SK-N-SH (cell line): ENCODE measurements around the gene SAMD4B. TPM values are rescaled to one million over a fixed set of nuclear protein-coding genes. Genes with fewer than 3 reads are reported as not detected.

Source experiments
- CTCF ChIA-PET: fragments of 300-600, 350-600 bp; formaldehyde crosslinking; extraction: SDS; loops from one replicate; lab custom pipeline; 2021; lab: Yijun Ruan, JAX
- POLR2A ChIA-PET: fragments of 350-600 bp; sonication (Branson Sonifier 250); formaldehyde crosslinking; extraction: SDS; loops from one replicate; lab custom pipeline; 2020; ENCODE audit warnings: antibody characterized with exemption, inconsistent platforms; lab: Yijun Ruan, JAX
- DNase-seq: peaks from one replicate; pipeline ENCODE4 v3.0.0; 2012
- H2AFZ ChIP-seq: fragments of 200-600 bp; sonication (generic); 2 replicates; pipeline ENCODE4 v1.8.1; 2016; ENCODE audit warnings: antibody characterized with exemption, mild to moderate bottlenecking, low read depth
- H3F3A ChIP-seq: fragments of 200-600 bp; sonication (generic); replicated peaks from 2 replicates; pipeline ENCODE3; 2016; ENCODE audit warnings: antibody characterized with exemption, mild to moderate bottlenecking; ENCODE audit not compliant: insufficient read depth
- H3K27ac ChIP-seq, 2 experiments: fragments of 200-500 bp in 1 of 2; fragments of 200-600 bp in 1 of 2; sonication (Bioruptor generic) in 1 of 2; sonication (generic), shearing (Covaris generic) in 1 of 2; 2 replicates each; pipeline versions ENCODE4 v1.5.1 to v1.6.1; 2014 to 2016; ENCODE audit warnings: low read depth in 2 of 2, inconsistent platforms in 1 of 2, low read length in 1 of 2, mild to moderate bottlenecking in 1 of 2, mixed read lengths in 1 of 2
- H3K27me3 ChIP-seq: fragments of 200-600 bp; sonication (generic), shearing (Covaris generic); 2 replicates; pipeline ENCODE4 v1.6.1; 2016; ENCODE audit warnings: mixed run types; ENCODE audit not compliant: insufficient read depth
- H3K36me3 ChIP-seq, 2 experiments: fragments of 200-500 bp in 1 of 2; fragments of 200-600 bp in 1 of 2; sonication (Bioruptor generic) in 1 of 2; sonication (generic) in 1 of 2; replicated peaks in 1 of 2; 2 replicates each; pipeline versions ENCODE3 to v1.5.1; 2014 to 2016; ENCODE audit warnings: low read length in 1 of 2, mild to moderate bottlenecking in 1 of 2; ENCODE audit not compliant: insufficient read depth in 2 of 2, control insufficient read depth in 1 of 2
- H3K4me1 ChIP-seq, 2 experiments: fragments of 200-500 bp in 1 of 2; fragments of 200-600 bp in 1 of 2; sonication (Bioruptor generic) in 1 of 2; sonication (generic), shearing (Covaris generic) in 1 of 2; 2 replicates each; pipeline versions ENCODE4 v1.5.1 to v1.6.1; 2014 to 2016; ENCODE audit warnings: low read depth in 1 of 2, low read length in 1 of 2, mixed run types in 1 of 2; ENCODE audit not compliant: insufficient read depth in 2 of 2, control insufficient read depth in 1 of 2
- H3K4me2 ChIP-seq: fragments of 200-600 bp; sonication (generic), shearing (Covaris generic); 2 replicates; pipeline ENCODE4 v1.6.1; 2017; ENCODE audit warnings: mixed run types
- H3K4me3 ChIP-seq, 2 experiments: fragments of 200-500 bp in 1 of 2; fragments of 200-600 bp in 1 of 2; sonication (Bioruptor generic) in 1 of 2; sonication (generic), shearing (Covaris generic) in 1 of 2; 2 replicates each; pipeline versions ENCODE4 v1.5.1 to v1.8.1; 2014 to 2016; ENCODE audit warnings: low read depth in 2 of 2, inconsistent platforms in 1 of 2, low read length in 1 of 2, mild to moderate bottlenecking in 1 of 2, mixed read lengths in 1 of 2, moderate library complexity in 1 of 2
- H3K79me2 ChIP-seq: fragments of 200-600 bp; sonication (generic); 2 replicates; pipeline ENCODE4 v1.8.1; 2017; ENCODE audit warnings: mild to moderate bottlenecking; ENCODE audit not compliant: insufficient read depth
- H3K9ac ChIP-seq: fragments of 200-600 bp; sonication (generic); 2 replicates; pipeline ENCODE4 v1.6.1; 2017; ENCODE audit warnings: mixed run types
- H3K9me2 ChIP-seq: fragments of 200-600 bp; sonication (generic); 2 replicates; pipeline ENCODE4 v1.6.1; 2017; ENCODE audit warnings: mixed run types
- H3K9me3 ChIP-seq: fragments of 200-600 bp; sonication (generic); 2 replicates; pipeline ENCODE4 v1.6.1; 2017; ENCODE audit warnings: mixed run types, mild to moderate bottlenecking, moderate library complexity
- H4K20me1 ChIP-seq: fragments of 200-600 bp; sonication (generic); 2 replicates; pipeline ENCODE4 v1.6.1; 2017; ENCODE audit warnings: mild to moderate bottlenecking, mixed run types; ENCODE audit not compliant: insufficient read depth
- ELF1 ChIP-seq: IDR thresholded peaks from 2 replicates; pipeline ENCODE4 v1.4.0; 2012
- EP300 ChIP-seq, 2 experiments: IDR thresholded peaks; 2 replicates each; pipeline versions ENCODE4 v1.4.0 to v1.6.1; 2012; ENCODE audit warnings: borderline replicate concordance in 1 of 2, low read depth in 1 of 2, low read length in 1 of 2
- EZH2phosphoT487 ChIP-seq: fragments of 200-600 bp; sonication (generic); IDR thresholded peaks from 2 replicates; pipeline ENCODE4 v1.6.1; 2017; ENCODE audit warnings: low read depth, mixed run types, mild to moderate bottlenecking, antibody characterized with exemption, moderate library complexity, borderline replicate concordance
- FOSL2 ChIP-seq: IDR thresholded peaks from 2 replicates; pipeline ENCODE4 v1.4.0; 2012; ENCODE audit warnings: low read depth, mild to moderate bottlenecking, moderate library complexity, borderline replicate concordance
- FOXJ3 ChIP-seq: sonication (generic); formaldehyde crosslinking; IDR thresholded peaks from 2 replicates; pipeline ENCODE4 v1.5.1; 2020; ENCODE audit warnings: mild to moderate bottlenecking, missing genetic modification reagents
- FOXM1 ChIP-seq: IDR thresholded peaks from 2 replicates; pipeline ENCODE4 v1.4.0; 2012; ENCODE audit warnings: low read depth, mild to moderate bottlenecking
- GABPA ChIP-seq: IDR thresholded peaks from 2 replicates; pipeline ENCODE4 v1.4.0; 2012; ENCODE audit warnings: low read depth, mild to moderate bottlenecking
- JUND ChIP-seq: IDR thresholded peaks from 2 replicates; pipeline ENCODE4 v1.4.0; 2012
- NFIC ChIP-seq: IDR thresholded peaks from 2 replicates; pipeline ENCODE4 v1.4.0; 2012; ENCODE audit warnings: borderline replicate concordance
- POLR2AphosphoS5 ChIP-seq: IDR thresholded peaks from 2 replicates; pipeline ENCODE4 v1.6.1; 2012; ENCODE audit warnings: low read depth, low read length
- RAD21 ChIP-seq: IDR thresholded peaks from 2 replicates; pipeline ENCODE4 v1.6.1; 2012; ENCODE audit warnings: mild to moderate bottlenecking, low read length
- RFX5 ChIP-seq: IDR thresholded peaks from 2 replicates; pipeline ENCODE4 v1.6.1; 2012; ENCODE audit warnings: mild to moderate bottlenecking, improper control_type of control experiment, low read length
- RXRA ChIP-seq: IDR thresholded peaks from 2 replicates; pipeline ENCODE4 v1.4.0; 2012; ENCODE audit warnings: low read depth, mild to moderate bottlenecking, borderline replicate concordance
- SIN3A ChIP-seq: IDR thresholded peaks from 2 replicates; pipeline ENCODE4 v1.6.1; 2012; ENCODE audit warnings: low read depth, mild to moderate bottlenecking, low read length, moderate library complexity, borderline replicate concordance
- TAF1 ChIP-seq: IDR thresholded peaks from 2 replicates; pipeline ENCODE4 v1.6.1; 2012; ENCODE audit warnings: low read depth, mild to moderate bottlenecking, low read length, moderate library complexity, borderline replicate concordance
- TEAD4 ChIP-seq: IDR thresholded peaks from 2 replicates; pipeline ENCODE4 v1.4.0; 2012; ENCODE audit warnings: mild to moderate bottlenecking, borderline replicate concordance; ENCODE audit not compliant: insufficient read depth
- YY1 ChIP-seq: IDR thresholded peaks from 2 replicates; pipeline ENCODE4 v1.4.0; 2012; ENCODE audit warnings: low read depth, mild to moderate bottlenecking
- WGBS: methylation state at CpG from one replicate; pipeline ENCODE4 v1.1.6; 2017; ENCODE audit warnings: low lambda C conversion rate; 5-methylcytosine and 5-hydroxymethylcytosine counted together
- polyA plus RNA-seq, 3 experiments: library from polyadenylated mRNA; depleted of rRNA; stranded (reverse); fragments of >200 nt; gene quantifications; 2 replicates each; pipeline ENCODE4 v1.2.3, GENCODE V29; 2012
- TF ChIP-seq, protein P1 (sequence below): IDR thresholded peaks from 2 replicates; pipeline ENCODE4 v1.4.0; 2012; ENCODE audit warnings: low read depth
- TF ChIP-seq, protein P2 (sequence below): IDR thresholded peaks from 2 replicates; pipeline ENCODE4 v1.4.0; 2012; ENCODE audit warnings: low read depth, borderline replicate concordance
- TF ChIP-seq, protein P3 (sequence below): fragments of 150-350 bp; IDR thresholded peaks from 2 replicates; pipeline ENCODE4 v1.6.1; 2017; ENCODE audit warnings: antibody characterized with exemption, low read length, low read depth, borderline replicate concordance
- TF ChIP-seq, protein P4 (sequence below): IDR thresholded peaks from 2 replicates; pipeline ENCODE4 v1.6.1; 2012; ENCODE audit warnings: mild to moderate bottlenecking, low read depth, low read length, moderate library complexity
- TF ChIP-seq, protein P5 (sequence below): fragments of 200-600 bp; sonication (generic); IDR thresholded peaks from 2 replicates; pipeline ENCODE4 v1.6.1; 2017; ENCODE audit warnings: antibody characterized with exemption, mild to moderate bottlenecking, moderate library complexity
- TF ChIP-seq, protein P6 (sequence below): fragments of 150-350 bp; IDR thresholded peaks from 2 replicates; pipeline ENCODE4 v1.6.1; 2016; ENCODE audit warnings: mild to moderate bottlenecking, low read depth, low read length

SAMD4B gene
- polyA plus RNA-seq, 1 of the 3 experiments (the other 2 are of a cell fraction) = 83.0 TPM

DNA sequence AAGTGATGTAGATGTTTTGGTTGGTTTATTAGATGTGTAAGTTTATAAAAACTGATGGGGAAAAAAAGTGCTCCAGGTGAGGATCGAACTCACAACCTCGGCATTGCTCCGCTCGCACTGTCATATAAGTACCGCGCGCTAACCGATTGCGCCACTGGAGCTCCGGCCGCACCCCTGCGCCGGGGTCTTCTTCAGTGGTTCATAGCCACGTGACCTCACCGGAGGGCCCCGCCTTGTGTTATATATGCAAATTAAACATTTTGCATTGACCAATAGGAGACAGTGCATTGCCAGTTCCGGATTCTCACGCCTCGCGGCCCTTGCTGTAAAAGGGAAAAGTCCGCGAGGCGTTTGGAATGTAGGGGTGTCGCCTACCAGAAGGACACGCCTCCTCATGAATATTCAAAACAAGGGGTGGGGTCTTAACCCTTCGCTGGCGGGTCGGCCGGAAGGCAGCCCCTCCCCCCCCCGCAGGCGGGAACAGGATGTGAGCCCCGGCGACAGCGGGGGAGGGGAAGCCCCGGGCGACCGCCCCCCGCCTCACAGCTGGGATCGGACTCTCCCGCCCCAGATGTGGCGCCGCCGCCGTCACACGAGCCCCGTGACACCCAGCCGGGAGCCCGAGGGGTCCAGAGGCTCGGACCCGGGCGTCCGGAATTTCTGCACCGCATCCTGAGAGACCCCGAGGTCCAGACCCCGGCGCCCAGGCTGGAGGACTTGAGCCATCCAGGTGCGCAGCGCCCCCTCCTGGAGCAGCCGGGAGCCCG lies 70.1 kb downstream of the SAMD4B start, which contains the start of gene PLEKHG2:
PLEKHG2 (plus strand) TSS at position 570 of the 767 bp plus-strand sequence. CDS start 1,418 bp downstream, outside the sequence.
- no peaks in the 10 kb centered on the region for H3K9me3 ChIP-seq
- no peaks in the 10 kb centered on the region for H3K27me3 ChIP-seq
- peak within 1 kb of the TSS; percentile 97 for H3K9ac ChIP-seq
- POLR2A ChIA-PET = interaction anchor here (1.8 kb wide), 1 partner anchor 24 kb away, joined by 14 read pairs; the partner anchor contains the start of gene RPS16
- H3K9me2 ChIP-seq = no peaks in the 10 kb centered on the region
- peaks cover 65% of the 10 kb centered on the region for H3K79me2 ChIP-seq
- CTCF ChIA-PET = interaction anchor here (0.6 to 5.1 kb wide), 17 partner anchors 12 to 941 kb away, joined by 3 to 106 read pairs (median 6); partner anchors contain the start of genes EID2B, MED29, PAF1 and RPS16
- peak within 1 kb of the TSS; percentile 74 for H2AFZ ChIP-seq
- peak within 1 kb of the TSS; percentile 99 for H3K4me2 ChIP-seq
- peaks cover 3 to 7% of the 10 kb centered on the region in 2 experiments for H3K36me3 ChIP-seq
- peak; percentile 95 for DNase-seq
- H3F3A ChIP-seq = peaks cover 33% of the 10 kb centered on the region
- 1% methylated on average over 45 of the region's 60 CpGs for WGBS
- peak within 1 kb of the TSS; percentile 92 to 96 for H3K4me3 ChIP-seq
- H3K4me1 ChIP-seq = peaks cover 29 to 44% of the 10 kb centered on the region in 2 experiments; a peak in 3 of 4 replicates
- peaks cover 27% of the 10 kb centered on the region for H4K20me1 ChIP-seq
- H3K27ac ChIP-seq = peak within 1 kb of the TSS; percentile 94 to 96
- TF ChIP-seq, protein P1, sequence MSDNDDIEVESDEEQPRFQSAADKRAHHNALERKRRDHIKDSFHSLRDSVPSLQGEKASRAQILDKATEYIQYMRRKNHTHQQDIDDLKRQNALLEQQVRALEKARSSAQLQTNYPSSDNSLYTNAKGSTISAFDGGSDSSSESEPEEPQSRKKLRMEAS = peak; percentile 88
- TF ChIP-seq GABPA = peak; percentile 70
- TF ChIP-seq, protein P2, sequence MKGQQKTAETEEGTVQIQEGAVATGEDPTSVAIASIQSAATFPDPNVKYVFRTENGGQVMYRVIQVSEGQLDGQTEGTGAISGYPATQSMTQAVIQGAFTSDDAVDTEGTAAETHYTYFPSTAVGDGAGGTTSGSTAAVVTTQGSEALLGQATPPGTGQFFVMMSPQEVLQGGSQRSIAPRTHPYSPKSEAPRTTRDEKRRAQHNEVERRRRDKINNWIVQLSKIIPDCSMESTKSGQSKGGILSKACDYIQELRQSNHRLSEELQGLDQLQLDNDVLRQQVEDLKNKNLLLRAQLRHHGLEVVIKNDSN = peak; percentile 86
- TF ChIP-seq, protein P3, sequence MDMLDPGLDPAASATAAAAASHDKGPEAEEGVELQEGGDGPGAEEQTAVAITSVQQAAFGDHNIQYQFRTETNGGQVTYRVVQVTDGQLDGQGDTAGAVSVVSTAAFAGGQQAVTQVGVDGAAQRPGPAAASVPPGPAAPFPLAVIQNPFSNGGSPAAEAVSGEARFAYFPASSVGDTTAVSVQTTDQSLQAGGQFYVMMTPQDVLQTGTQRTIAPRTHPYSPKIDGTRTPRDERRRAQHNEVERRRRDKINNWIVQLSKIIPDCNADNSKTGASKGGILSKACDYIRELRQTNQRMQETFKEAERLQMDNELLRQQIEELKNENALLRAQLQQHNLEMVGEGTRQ = peak; percentile 40; the same call in 1 of the 2 replicates
- TF ChIP-seq JUND = 0 out of 2 replicates have a peak, but pooled peaks have one; percentile 7
- peak; percentile 29; the same call in 1 of the 2 replicates for TF ChIP-seq FOSL2
- no peak for TF ChIP-seq FOXJ3 (CRISPR knock-in tag)
- peak; percentile 88 for TF ChIP-seq ELF1
- TF ChIP-seq, protein P4, sequence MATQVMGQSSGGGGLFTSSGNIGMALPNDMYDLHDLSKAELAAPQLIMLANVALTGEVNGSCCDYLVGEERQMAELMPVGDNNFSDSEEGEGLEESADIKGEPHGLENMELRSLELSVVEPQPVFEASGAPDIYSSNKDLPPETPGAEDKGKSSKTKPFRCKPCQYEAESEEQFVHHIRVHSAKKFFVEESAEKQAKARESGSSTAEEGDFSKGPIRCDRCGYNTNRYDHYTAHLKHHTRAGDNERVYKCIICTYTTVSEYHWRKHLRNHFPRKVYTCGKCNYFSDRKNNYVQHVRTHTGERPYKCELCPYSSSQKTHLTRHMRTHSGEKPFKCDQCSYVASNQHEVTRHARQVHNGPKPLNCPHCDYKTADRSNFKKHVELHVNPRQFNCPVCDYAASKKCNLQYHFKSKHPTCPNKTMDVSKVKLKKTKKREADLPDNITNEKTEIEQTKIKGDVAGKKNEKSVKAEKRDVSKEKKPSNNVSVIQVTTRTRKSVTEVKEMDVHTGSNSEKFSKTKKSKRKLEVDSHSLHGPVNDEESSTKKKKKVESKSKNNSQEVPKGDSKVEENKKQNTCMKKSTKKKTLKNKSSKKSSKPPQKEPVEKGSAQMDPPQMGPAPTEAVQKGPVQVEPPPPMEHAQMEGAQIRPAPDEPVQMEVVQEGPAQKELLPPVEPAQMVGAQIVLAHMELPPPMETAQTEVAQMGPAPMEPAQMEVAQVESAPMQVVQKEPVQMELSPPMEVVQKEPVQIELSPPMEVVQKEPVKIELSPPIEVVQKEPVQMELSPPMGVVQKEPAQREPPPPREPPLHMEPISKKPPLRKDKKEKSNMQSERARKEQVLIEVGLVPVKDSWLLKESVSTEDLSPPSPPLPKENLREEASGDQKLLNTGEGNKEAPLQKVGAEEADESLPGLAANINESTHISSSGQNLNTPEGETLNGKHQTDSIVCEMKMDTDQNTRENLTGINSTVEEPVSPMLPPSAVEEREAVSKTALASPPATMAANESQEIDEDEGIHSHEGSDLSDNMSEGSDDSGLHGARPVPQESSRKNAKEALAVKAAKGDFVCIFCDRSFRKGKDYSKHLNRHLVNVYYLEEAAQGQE = peak; percentile 39; the same call in 1 of the 2 replicates
- no peak; the same call in 1 of the 2 replicates for TF ChIP-seq FOXM1
- TF ChIP-seq YY1 = no peak
- no peak for TF ChIP-seq NFIC
- TF ChIP-seq RFX5 = peak; percentile 80
- TF ChIP-seq RXRA = peak; percentile 7; the same call in 1 of the 2 replicates
- no peak for TF ChIP-seq EZH2phosphoT487
- TF ChIP-seq POLR2AphosphoS5 = peak; percentile 96
- 0 out of 4 replicates have a peak, but pooled peaks of 1 of the 2 experiments have one; percentile 42 for TF ChIP-seq EP300 (IDR thresholded peaks at IDR 0.05; ENCODE audit: borderline replicate concordance in 1 of 2, low read depth in 1 of 2, low read length in 1 of 2)
- TF ChIP-seq, protein P5, sequence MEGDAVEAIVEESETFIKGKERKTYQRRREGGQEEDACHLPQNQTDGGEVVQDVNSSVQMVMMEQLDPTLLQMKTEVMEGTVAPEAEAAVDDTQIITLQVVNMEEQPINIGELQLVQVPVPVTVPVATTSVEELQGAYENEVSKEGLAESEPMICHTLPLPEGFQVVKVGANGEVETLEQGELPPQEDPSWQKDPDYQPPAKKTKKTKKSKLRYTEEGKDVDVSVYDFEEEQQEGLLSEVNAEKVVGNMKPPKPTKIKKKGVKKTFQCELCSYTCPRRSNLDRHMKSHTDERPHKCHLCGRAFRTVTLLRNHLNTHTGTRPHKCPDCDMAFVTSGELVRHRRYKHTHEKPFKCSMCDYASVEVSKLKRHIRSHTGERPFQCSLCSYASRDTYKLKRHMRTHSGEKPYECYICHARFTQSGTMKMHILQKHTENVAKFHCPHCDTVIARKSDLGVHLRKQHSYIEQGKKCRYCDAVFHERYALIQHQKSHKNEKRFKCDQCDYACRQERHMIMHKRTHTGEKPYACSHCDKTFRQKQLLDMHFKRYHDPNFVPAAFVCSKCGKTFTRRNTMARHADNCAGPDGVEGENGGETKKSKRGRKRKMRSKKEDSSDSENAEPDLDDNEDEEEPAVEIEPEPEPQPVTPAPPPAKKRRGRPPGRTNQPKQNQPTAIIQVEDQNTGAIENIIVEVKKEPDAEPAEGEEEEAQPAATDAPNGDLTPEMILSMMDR = peak; percentile 88
- 0 out of 2 replicates have a peak, but pooled peaks have one; percentile 24 for TF ChIP-seq TAF1
- peak; percentile 89 for TF ChIP-seq TEAD4
- TF ChIP-seq SIN3A = 0 out of 2 replicates have a peak, but pooled peaks have one; percentile 78
- TF ChIP-seq, protein P6, sequence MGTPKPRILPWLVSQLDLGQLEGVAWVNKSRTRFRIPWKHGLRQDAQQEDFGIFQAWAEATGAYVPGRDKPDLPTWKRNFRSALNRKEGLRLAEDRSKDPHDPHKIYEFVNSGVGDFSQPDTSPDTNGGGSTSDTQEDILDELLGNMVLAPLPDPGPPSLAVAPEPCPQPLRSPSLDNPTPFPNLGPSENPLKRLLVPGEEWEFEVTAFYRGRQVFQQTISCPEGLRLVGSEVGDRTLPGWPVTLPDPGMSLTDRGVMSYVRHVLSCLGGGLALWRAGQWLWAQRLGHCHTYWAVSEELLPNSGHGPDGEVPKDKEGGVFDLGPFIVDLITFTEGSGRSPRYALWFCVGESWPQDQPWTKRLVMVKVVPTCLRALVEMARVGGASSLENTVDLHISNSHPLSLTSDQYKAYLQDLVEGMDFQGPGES = 0 out of 2 replicates have a peak, but pooled peaks have one; percentile 7
- peak; percentile 27; the same call in 1 of the 2 replicates for TF ChIP-seq RAD21
